GM18507 (cell line): ENCODE data around the gene ELOB.
"Not testable (repeated sequence)": the region's sequence is repeated elsewhere in the genome, so short reads cannot be mapped to it uniquely, and the experiment has no call there.

ENCODE experiments used
- DNase-seq: peaks from one replicate; pipeline ENCODE4 v3.0.0; 2011; ENCODE audit warnings: low read depth; ENCODE audit not compliant: insufficient read length; ENCODE audit errors: extremely low spot score
- FAIRE-seq: peaks from 2 replicates; lab custom pipeline; 2011; peaks lifted over from hg19 to GRCh38; lab: Jason Lieb, UNC

ELOB gene

DNA sequence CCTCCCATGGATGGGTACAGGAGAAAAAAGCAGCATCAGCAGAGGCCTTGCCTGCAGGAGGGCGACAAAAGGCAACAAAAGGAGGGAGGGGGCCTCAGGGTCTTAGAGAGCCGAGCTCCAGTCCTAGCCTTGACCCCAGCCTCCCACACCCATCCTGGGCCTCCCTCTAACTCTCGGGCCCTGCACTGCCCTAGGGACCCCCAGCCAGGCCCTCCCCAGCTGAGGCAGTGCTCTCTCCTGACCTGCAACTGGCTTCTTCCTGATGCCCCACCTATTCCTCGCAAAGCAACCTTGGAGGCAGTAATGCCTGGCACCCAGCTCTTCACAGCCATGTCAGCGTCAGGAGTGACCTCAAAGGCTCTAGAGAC is 39.9 kb downstream of the ELOB start:
- DNase-seq = no peak
- no peak for FAIRE-seq

GRCh38 chr16:2736476-2737237 is 40.4 kb downstream of the ELOB start:
- no peak for FAIRE-seq
- no peak for DNase-seq

DNA sequence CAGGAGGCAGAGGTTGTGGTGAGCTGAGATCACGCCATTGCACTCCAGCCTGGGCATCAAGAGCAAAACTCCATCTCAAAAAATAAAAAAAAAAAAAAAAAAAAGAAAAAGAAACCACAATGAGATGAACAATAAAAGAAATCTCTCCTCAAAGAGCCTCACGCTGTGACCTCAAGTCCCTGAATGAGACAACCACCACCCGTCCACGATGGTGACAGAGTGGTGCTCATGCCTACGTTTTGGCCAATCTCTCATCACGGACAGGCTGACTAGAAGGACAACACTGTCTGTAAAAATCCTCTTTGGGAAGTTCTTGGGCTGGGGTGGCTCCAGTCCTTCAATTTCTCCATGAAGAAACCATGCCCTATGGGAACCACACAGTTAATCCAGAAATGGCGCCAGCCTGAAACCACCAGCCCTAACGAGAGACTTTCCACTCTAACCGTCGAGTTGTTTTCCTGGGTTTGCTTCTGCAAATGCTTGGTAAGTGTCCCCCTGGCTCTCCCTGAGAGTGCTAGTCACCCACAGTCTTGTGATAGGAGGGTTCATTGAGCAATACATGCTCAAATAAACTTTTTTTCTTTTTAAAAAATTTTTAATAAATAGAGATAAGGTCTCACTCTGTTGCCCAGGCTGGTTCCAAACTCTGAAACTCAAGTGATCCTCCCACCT is 42.1 kb downstream of the ELOB start:
- DNase-seq = no peak
- FAIRE-seq = no peak

DNA sequence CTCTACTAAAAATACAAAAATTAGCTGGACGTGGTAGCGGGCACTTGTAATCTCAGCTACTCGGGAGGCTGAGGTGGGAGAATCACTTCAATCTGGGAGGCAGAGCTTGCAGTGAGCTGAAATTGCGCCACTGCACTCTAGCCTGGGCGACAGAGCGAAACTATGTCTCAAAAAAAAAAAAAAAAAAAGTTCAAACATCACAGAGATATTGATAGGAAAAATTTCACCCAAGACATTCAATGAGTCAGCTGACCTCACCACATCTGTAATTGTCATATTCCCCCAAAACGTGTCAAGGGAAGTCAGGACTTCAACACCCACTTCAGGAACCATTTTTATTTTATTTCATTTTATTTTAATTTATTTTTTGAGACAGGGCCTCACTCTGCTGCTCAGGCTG is 49.0 kb downstream of the ELOB start:
- FAIRE-seq = no peak
- no peak for DNase-seq

- DNase-seq (no peak), FAIRE-seq (no peak)
These were observed 50.2 kb downstream of the ELOB start for GRCh38 chr16:2726923-2727322.

DNA sequence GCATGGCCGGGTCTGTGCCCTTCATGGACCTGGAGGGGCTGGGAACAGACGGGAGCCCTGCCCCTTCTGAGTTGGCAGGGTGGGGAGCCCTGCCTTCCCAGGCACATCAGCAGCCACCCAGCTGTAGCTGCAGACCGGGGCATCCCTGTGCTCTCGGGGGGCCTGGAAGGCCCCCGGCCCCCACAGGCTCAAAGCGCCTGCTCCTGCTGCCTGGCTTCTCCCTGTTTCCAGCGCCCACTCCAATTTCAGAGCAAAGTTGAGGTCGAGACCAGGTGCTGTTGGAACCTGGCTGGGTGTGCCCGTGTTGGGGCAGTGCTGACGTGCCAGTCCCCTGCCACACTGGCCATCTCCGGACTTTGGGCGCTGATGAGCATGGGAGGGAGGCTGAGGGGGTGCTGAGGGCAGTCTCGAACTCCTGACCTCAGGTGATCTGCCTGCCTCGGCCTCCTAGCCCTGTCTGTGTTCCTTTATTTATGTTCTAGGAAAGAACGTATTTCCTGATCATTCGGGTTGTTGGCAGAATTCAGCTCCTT is 52.2 kb downstream of the ELOB start:
- FAIRE-seq (no peak), DNase-seq (no peak)

DNA sequence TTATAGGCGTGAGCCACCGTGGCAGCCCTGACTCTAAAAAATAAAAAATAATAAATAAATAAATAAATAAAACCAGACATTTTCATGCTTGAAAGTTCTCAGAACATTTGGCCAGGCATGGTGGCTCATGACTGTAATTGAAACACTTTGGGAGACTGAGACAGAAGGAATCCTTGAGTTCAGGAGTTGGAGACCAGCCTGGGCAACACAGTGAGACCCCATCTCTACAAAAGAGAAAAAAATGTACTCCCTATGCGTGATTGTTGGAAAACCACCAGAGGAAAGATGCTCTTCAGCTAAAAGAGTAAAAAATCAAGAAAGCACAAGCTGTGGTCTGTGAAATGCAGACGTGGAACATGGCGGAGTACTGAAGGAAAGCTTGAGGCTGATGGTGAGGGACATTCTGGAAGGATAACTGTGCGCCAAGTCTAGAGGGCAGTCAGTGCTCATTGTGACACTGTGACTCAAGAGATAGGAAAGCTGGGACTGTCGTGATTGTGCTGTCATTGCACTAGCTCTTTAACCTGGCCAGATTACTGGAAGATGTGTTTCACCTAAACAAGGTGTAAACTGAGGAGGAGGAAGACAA is 52.9 kb downstream of the ELOB start:
- no peak for FAIRE-seq
- no peak for DNase-seq

DNA sequence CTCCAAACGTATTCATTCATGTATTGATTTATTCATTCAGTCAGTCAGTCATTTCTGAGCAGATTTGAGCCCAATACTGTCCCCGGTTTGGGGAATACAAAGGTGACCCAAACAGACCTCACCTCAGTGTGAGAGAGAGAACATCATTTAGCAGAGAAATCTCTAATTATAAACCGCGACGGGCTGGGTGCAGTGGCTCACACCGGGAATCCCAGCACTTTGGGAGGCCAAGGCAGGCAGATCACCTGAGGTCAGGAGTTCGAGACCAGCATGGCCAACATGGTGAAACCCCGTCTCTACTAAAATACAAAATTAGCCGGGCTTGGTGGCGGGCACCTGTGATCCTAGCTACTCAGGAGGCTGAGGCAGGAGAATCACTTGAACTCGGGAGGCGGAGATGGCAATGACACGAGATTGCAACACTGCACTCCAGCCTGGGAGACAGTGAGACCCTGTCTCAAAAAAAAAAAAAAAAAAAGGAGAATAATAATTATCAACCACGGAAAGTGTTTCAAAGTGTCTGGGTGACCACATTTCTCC is 55.4 kb downstream of the ELOB start:
- FAIRE-seq, DNase-seq: not testable (repeated sequence)
